Effector memory CD4-positive, alpha-beta T cell (primary cell): ENCODE measurements around the gene CDADC1.
A peak's percentile ranks its signal among the peaks of the same experiment; 100 is the strongest.

Experiments used
- DNase-seq, 3 donors: peaks; one replicate each; pipeline ENCODE4 v3.0.0-alpha.2; 2020
- H3K27ac ChIP-seq: 2 replicates; pipeline ENCODE4 v1.7.0; 2013; ENCODE audit warnings: mild to moderate bottlenecking, low read length, moderate library complexity; ENCODE audit not compliant: insufficient read depth, poor library complexity, severe bottlenecking
- H3K27me3 ChIP-seq: replicated peaks from 2 replicates; pipeline ENCODE4 v1.7.0; 2013; ENCODE audit warnings: mild to moderate bottlenecking, low read length; ENCODE audit not compliant: insufficient read depth, control insufficient read depth, poor library complexity, severe bottlenecking
- H3K36me3 ChIP-seq: 2 replicates; pipeline ENCODE4 v1.7.0; 2013; ENCODE audit warnings: mild to moderate bottlenecking, low read length, moderate library complexity; ENCODE audit not compliant: control insufficient read depth, insufficient read depth
- H3K4me1 ChIP-seq: 2 replicates; pipeline ENCODE4 v1.7.0; 2013; ENCODE audit warnings: low read length, mild to moderate bottlenecking; ENCODE audit not compliant: control insufficient read depth, insufficient read depth, poor library complexity, severe bottlenecking
- H3K4me3 ChIP-seq: 2 replicates; pipeline ENCODE4 v1.7.0; 2013; ENCODE audit warnings: low read length, low read depth, mild to moderate bottlenecking; ENCODE audit not compliant: insufficient read depth, poor library complexity, severe bottlenecking
- H3K9me3 ChIP-seq: 2 replicates; pipeline ENCODE4 v1.7.0; 2013; ENCODE audit warnings: mild to moderate bottlenecking, low read length, moderate library complexity; ENCODE audit not compliant: control insufficient read depth
- total RNA-seq, 3 donors: gene quantifications; one replicate each; lab custom pipeline; 2026; lab: John Stamatoyannopoulos, UW

The CDADC1 gene
- total RNA-seq = 11.6 to 13.4 (median 12.2) reads per million in 3 donors

DNA sequence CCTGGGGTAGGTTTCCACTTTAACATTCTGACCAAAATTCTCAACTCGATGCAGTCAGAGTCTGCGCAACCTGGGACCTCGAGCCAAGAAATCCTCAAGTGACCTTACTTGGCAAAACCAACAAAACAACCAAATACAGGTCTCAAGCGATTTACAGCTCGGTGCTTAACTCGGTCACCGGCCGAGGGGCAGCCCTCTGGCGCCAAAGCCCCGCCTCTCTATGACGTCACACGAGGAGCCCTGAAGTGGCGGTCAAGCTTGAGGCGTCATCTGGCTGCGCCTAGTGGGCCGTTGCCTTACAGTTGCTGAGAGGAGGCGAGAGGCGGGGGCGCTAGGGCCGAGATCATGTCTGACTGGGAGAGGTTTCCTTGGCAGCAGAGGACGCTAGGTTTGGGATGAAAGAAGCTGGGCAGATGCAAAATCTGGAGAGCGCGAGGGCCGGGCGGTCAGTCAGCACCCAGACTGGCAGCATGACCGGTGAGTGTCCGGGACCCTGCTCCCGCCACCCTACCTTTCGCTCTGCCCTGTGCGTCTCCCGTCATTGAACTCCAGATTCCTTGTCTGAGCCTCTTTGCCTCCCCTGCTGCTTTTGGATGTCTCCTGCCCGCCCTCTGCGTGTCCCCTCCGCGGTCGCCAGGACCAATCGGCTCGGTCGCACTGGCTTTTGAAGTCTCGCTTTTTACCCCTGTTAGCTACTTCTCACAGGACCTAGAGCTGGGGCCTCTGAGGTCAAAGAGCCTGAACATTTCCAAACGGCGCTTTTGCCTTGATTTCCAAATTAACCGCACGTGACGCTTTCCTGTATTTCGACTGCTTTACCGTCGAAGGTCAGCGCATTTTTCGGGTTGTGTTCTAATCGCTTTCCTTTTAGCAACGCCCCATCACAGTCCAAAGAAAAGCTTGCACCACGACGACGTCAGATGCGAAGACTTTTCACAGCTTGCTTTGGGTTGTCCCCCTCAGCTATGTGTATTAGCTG, at the start of gene CDADC1:
Gene CDADC1 (plus strand): TSS at position 283 of the 979 bp plus-strand sequence. CDS start 113 bp downstream, at position 396.
- Histone ChIP-seq H3K27me3 (no peaks in the 10 kb centered on the region), H3K9me3 (no peaks in the 10 kb centered on the region), H3K4me3 (peak within 1 kb of the TSS; percentile 68), H3K4me1 (peaks cover 4% of the 10 kb centered on the region), H3K27ac (peak within 1 kb of the TSS; percentile 62), H3K36me3 (no peaks in the 10 kb centered on the region)
- DNase-seq = peak; percentile 72 to 87 (median 83)

DNA sequence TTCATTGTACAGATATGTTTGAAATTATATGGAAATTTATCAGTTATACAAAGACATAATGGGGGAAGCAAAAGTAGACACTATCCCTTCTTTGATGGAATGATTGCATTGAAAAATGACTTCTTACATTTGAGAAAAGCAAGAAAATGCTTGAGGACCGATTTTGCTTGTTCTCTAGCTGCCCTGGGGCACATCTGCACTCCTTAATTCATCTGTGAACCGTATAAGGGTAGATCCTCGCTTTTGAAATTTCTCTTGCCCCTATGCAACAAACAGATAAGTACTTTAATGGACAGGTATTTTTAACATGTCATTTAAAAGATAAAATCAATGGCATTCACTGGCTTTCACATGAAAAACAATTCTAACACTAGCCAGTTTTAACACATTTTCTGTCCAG, 41.1 kb upstream of the CDADC1 start:
- H3K27me3 ChIP-seq = no peaks in the 10 kb centered on the region
- H3K4me3 ChIP-seq = no peak overlapping the region
- no peak for DNase-seq
- H3K4me1 ChIP-seq = no peaks in the 10 kb centered on the region
- H3K36me3 ChIP-seq = peaks cover 51% of the 10 kb centered on the region
- no peak overlapping the region for H3K27ac ChIP-seq
- no peaks in the 10 kb centered on the region for H3K9me3 ChIP-seq

DNA sequence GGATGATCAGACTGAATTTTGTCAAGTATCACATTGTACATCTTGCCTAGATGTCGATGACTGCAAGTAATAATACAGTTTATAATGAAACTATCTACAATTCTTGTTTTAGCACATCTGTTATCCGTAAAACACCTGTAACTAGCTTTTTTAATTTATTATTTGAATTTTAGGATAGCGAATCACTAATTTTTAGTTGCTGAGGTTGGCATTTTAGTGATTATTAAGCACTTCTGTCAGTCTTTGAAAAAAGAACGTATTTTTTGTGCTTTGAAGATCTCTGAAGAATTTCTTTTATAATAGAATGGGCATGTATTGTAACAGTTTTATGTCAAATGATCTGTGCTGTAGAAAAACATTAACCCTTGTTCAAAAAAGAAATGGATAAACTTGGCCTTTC, 39.1 kb upstream of the CDADC1 start:
- DNase-seq = no peak
- no peaks in the 10 kb centered on the region for H3K27me3 ChIP-seq

DNA sequence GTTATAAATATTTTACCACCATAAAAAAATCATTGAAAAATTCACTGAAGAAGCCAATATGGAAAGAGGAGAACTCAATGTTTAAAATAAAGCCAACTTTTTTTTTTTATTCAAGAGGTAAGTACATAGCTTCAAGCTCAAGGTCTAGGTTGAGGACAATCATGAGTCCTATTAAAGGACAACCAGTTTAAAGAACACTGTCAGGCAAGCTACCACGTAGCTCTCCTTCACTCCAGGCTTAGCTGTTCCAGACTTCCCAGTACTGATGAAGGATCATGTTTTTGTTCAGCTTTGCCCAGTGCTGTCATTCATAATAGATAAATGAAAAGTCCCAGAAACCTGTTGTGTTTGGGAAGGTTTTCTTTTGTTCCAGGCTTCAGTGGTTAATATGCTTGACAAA, 37.6 kb upstream of the CDADC1 start:
- Histone ChIP-seq H3K4me1 (peaks cover 5% of the 10 kb centered on the region), H3K27me3 (no peaks in the 10 kb centered on the region), H3K36me3 (peaks cover 19% of the 10 kb centered on the region), H3K9me3 (no peaks in the 10 kb centered on the region), H3K27ac (no peak overlapping the region), H3K4me3 (no peak overlapping the region)
- DNase-seq = no peak

More for the DNA sequence above, 39.1 kb upstream of the CDADC1 start:
- Histone ChIP-seq H3K27ac (no peak overlapping the region), H3K36me3 (peaks cover 32% of the 10 kb centered on the region), H3K4me1 (no peaks in the 10 kb centered on the region), H3K4me3 (no peak overlapping the region), H3K9me3 (no peaks in the 10 kb centered on the region)

DNA sequence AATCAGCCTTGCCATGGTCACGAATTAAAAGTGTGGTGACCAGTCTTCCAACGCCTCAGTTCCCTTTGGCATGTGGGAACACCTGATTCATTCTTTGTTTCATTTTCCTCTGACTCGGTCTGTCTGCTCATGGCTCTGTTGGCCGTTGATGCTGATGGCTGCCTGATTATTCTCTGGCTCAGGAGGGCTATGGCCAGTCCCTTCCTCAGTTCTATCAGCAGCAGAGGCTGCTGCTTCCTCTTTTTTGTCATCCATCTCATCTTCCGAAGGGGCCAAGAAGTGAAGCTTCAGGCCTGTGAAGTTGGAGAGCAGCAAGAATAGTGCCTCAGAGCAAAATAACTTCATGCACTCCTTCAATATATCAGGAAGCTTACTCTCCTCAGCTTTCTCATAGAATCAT, 37.1 kb upstream of the CDADC1 start:
- H3K36me3 ChIP-seq = peaks cover 13% of the 10 kb centered on the region
- no peak overlapping the region for H3K27ac ChIP-seq
- H3K4me3 ChIP-seq = no peak overlapping the region

DNA sequence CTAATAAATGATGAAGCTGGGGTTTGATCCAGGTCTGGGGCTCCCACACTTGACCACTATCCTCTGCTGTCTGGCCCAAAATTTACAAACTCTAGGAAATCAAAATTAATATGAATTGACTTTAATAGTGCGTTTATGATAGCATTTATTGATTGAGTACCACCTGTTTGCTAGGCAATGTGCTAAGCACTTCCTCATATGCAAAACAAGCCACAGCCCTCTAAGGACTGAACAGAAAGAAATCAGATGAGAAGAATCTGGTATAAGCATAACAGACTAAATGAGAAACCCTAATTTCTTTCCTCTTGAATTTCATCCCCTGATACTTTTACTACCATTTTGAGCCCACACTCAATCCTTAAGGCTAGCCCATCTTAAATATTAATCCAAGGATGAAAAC, 34.2 kb upstream of the CDADC1 start:
- no peak for DNase-seq
- Histone ChIP-seq H3K4me3 (no peak overlapping the region), H3K36me3 (peaks cover under 1% of the 10 kb centered on the region), H3K27me3 (no peaks in the 10 kb centered on the region), H3K9me3 (no peaks in the 10 kb centered on the region), H3K27ac (no peak overlapping the region), H3K4me1 (peaks cover 5% of the 10 kb centered on the region)

More for the DNA sequence above, 37.1 kb upstream of the CDADC1 start:
- no peak for DNase-seq
- no peaks in the 10 kb centered on the region for H3K27me3 ChIP-seq
- peaks cover 5% of the 10 kb centered on the region for H3K4me1 ChIP-seq
- no peaks in the 10 kb centered on the region for H3K9me3 ChIP-seq

DNA sequence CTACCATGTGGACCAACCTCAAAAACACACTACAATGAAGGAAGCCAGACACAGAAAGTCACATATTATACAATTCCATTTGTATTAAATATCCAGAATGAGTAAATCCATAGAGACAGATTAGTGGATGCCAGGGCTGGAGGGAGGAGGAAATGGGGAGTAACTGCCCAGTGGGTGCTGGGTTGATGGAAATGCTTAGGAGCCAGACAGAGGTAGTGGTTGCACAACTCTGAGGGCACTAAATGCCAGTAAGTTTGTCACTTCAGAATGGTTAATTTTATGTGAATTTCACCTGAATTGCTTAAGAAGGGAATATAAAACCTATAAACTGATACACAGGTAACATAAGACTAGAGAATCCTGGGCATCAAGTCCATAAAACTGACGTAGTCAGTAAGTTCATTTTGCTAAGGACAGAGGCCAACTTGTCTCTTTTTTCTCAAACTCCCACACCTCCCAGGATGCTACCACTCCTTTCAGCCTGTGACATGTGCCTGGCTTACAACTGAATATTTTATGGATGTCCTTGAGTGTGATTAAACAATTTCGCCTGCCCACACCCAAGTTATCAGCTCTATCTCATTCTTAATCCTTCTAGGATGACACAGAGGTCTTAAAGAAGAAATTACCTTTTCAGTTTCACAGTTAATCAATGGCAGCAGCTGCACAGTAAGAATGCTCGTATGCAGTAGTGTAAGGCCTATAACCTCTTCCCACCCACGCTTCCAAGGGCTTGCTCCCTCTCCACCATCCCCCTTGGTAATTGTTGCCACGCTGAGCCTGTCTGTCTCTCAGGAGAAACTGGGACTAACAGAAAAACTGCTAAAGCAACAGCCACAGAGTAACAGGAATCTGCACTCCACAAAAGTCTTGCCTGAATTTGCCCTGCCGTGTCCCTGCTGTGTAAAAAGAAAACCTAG, 33.5 kb upstream of the CDADC1 start:
- Histone ChIP-seq H3K27me3 (peaks cover 4% of the 10 kb centered on the region), H3K4me1 (peaks cover 5% of the 10 kb centered on the region), H3K36me3 (no peaks in the 10 kb centered on the region), H3K4me3 (no peak overlapping the region), H3K9me3 (no peaks in the 10 kb centered on the region), H3K27ac (no peak overlapping the region)
- no peak for DNase-seq

DNA sequence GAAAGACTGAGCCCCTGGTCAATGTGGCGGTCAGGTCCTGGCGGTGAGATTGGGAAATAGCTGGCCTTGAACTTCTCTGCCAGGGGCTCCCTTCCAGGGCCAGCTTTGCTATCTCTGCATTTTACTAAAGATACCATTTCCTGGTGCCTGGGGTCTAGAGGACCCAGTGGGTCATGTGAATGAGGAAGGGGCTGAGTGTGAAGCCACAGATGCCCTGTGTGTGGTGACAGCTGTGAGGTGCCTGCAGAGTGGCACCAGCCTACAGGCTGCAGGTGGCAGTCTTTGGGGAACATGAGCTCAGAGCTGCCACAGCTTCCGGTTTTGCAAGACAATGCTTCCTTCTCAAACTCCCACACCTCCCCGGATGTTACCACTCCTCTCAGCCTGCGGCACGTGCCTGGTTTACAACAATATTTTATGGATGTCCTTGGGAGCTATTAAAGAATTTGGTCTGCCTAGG, 32.8 kb upstream of the CDADC1 start:
- peaks cover 11% of the 10 kb centered on the region for H3K27me3 ChIP-seq
- peaks cover 5% of the 10 kb centered on the region for H3K4me1 ChIP-seq
- H3K4me3 ChIP-seq = no peak overlapping the region
- DNase-seq = peak in 1 of 3 donors; percentile 9
- no peak overlapping the region for H3K27ac ChIP-seq
- H3K9me3 ChIP-seq = no peaks in the 10 kb centered on the region
- no peaks in the 10 kb centered on the region for H3K36me3 ChIP-seq

DNA sequence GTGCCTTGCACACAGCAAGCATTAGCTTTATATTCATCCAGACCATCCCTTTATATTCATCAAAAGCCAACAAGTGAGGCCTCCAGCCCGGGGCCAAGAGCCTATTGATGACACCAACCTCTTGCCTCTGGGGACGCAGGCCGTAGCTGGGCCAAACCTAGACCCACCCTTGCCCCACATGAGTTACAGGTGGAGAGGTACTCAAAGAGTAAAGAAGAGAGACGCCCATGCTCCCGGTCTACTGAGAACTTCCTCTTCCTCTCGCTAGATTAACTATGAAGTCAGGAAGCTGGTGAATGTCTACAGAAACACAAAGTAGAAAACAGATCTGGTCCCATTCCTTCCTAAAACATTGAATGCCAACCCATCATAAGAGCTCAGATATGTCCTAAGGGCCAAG, 31.4 kb upstream of the CDADC1 start:
- no peak for DNase-seq
- peaks cover 21% of the 10 kb centered on the region for H3K27me3 ChIP-seq
- no peaks in the 10 kb centered on the region for H3K9me3 ChIP-seq
- no peak overlapping the region for H3K27ac ChIP-seq
- H3K4me1 ChIP-seq = peaks cover 9% of the 10 kb centered on the region
- H3K4me3 ChIP-seq = no peak overlapping the region
- H3K36me3 ChIP-seq = no peaks in the 10 kb centered on the region
